ENCODE data around the gene ACTR1A.
"Not testable (repeated sequence)": the region's sequence is repeated elsewhere in the genome, so short reads cannot be mapped to it uniquely, and the experiment has no call there.

The ACTR1A gene

DNA sequence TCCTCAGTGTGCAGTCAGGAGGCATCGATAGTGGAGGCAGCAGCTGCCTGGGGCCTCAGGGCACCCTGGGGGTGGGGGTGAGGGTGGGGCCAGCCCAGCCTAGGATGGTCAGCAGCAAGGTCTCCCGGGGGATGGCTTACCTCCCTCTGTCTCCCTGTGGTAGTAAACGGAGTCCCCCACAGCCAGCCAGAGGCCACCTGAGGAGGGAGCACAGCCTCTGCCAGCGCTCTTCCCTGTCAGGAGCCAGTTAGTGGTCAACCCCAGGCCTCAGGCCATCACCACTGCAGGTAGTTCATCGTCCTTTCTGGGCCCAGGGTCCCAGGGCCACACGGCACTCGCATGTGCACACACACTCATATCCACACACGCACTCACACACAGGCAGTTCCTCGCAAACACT, 22.1 kb downstream of the ACTR1A start:
- no peak for DNase-seq

DNA sequence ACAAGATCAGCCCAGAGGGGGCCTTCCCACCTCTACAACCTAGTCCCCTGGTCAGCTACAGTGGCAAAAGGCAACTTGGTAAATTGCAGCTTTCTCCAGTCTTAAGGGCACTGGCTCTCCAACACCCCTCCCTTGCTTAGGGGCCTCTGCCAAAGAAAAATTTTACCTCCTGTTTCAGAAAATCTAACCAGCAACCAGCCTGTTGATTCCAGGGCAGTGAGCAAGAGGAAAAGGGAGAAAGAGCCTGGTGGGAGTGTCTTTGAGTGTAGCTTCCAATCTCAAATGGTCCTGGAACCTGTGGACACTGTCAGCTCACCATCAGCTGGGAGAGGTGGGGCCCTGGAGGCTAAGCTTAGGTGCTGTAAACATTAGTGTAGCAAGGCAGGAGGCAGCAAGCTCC, 22.9 kb downstream of the ACTR1A start:
- no peak for DNase-seq

DNA sequence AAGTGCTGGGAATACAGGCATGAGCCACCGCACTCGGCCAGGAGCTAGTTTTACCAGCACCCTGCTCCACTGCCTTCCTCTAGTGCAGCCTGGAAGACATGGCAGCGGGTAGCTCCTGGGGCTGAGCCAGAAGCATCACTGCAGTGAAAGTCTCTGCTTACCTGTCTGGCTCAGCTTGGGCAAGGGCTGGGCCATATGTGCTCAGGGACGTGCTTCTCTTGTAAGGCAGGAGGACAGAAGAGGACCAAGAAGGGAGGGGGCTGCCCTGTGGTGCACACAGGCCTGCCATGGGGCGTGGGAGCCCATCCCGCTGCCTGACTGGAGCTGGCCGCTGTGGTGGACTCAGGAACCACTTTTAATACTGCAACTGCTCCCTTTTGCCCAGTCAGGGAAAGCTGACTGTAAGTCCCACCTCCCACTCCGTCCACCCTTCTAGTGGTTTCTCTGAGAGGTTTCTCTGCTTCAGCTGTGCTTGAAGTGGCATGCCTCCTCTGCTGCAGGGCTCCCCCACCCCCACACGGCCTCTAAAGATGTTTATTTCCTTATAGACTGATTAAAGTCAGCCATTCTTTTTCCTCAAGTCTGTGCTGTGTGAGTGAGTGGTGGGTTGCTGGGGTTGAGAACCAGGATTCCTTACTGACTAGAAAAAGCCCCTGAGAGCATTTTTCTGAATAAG, 25.9 kb downstream of the ACTR1A start:
- DNase-seq = no peak

DNA sequence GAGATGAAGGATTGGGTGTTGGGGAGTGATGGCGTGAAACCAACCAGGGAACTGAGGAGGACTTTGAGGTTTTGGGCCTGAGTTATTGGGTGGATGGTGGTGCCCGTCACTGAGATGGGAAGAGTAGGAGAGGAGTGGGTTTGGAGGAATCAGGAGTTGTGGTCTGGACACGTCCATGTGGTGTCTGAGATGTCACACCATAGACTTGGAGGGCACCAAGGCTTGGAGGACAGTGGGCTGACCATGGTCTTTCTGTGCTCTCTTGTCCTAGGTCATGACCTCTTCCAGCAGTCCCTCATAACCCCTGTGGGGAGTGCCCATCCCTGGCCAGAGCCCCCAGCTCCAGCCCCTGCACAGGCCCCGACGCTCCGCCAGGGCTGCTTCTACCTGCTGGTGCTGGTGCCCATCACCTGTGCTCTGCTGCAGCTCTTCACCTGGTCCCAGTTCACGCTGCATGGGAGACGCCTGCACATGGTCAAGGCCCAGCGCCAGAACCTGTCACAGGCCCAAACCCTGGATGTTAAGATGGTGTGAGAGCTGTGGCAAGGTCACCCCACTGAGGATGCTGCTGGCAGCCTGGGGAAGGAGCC, 27.0 kb downstream of the ACTR1A start:
- DNase-seq = no peak

DNA sequence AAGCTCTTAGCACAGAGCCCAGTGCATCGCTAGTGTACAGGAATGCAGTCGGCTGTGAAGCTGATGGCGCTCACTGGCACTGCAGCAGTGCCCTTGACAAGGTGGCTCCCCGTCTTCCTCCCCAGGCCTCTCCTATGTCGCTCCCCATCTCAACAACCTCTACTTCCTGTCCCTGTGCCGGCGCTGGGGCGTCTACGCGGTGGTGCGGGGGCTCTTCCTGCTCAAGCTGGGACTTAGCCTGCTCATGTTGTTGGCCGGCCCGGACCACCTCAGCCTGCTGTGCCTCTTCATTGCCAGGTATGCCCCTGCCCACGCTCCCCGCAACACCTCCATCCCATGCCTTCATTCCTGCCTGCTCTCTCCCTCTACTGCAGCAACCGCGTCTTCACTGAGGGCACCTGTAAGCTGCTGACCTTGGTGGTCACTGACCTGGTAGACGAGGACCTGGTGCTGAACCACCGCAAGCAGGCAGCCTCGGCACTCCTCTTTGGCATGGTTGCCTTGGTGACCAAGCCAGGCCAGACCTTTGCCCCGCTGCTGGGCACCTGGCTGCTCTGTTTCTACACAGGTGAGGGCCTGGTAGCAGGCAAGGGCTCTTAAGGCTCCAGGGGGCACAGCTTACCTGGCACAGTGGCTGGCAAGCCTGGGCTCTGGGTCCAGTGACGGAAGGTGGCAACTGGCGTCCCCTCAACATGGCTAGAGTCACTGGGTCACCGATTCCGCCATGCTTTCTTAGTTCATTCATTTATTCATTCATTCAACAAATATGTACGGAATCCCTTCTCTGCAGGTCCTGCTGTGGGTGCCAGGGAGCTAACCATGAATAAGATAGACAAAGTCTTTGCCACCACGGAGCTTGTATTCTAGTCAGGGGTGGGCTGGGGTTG, 28.8 kb downstream of the ACTR1A start:
- peak; percentile 26 for DNase-seq

DNA sequence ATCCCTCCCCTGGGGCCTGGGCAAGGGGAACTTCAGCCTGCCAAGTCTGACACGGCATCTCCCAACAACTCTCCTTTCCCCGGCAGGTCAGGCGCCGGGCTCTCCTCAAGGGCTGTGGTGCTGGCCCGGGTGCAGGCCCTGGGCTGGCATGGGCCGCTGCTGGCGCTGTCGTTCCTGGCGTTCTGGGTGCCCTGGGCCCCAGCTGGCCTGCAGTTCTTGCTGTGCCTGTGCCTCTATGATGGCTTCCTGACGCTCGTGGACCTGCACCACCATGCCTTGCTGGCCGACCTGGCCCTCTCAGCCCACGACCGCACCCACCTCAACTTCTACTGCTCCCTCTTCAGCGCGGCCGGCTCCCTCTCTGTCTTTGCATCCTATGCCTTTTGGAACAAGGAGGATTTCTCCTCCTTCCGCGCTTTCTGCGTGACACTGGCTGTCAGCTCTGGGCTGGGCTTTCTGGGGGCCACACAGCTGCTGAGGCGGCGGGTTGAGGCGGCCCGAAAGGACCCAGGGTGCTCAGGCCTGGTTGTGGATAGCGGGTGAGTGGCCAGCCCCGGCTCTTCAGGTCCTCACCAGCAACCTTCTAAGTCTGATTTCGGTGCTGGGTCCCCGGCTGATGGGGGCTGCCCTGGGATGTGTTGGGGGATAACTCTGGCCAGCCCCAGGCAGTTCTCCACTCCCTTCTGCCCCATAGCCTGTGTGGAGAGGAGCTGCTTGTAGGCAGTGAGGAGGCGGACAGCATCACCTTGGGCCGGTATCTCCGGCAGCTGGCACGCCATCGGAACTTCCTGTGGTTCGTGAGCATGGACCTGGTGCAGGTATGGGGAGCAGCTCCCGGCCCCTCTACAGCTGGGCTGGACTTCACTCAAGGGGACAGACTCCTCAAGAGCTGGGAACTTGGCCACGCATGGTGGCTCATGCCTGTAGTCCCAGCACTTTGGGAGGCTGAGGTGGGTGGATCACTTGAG, 31.6 kb downstream of the ACTR1A start:
- DNase-seq = no peak

DNA sequence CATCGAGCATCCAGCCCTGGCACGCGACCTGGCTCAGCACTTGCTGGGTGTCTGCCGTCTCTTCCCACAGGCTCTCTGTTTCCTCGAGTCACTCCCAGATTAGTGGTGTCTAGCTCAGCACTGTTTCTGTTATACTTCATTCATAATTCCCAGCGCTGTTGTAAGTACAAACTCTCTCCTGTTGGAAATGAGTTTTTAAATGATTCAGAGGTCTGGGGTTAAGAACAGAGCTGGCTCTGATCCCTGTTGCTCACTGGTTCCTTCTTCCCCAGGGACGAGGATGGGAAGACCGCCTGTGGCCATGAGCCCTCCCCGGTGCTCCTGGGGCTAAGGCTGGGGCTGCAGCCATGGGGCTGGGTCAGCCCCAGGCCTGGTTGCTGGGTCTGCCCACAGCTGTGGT, 33.8 kb downstream of the ACTR1A start:
- DNase-seq = no peak

DNA sequence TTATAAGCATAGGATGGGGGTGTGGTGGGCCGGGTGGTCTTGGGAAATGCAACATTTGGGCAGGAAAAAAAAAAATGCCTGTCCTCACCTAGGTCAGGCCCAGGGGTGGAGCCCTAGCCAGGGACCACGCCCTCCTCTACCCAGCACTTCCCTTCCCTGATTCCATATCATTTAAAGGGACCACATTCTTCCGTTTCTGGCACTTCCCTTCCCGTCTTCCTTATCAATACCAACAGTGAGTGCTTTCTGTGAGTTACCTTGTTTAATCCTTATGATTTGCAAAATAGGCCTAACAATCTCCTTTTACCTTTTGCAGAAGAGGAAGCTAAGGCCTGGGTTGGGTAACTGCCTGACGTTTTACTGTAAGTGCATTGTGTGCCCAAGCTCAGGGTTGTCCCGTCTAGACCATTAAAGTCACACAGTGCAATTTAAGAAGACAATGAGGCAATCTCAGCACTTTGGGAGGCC, 34.5 kb downstream of the ACTR1A start:
- no peak for DNase-seq

DNA sequence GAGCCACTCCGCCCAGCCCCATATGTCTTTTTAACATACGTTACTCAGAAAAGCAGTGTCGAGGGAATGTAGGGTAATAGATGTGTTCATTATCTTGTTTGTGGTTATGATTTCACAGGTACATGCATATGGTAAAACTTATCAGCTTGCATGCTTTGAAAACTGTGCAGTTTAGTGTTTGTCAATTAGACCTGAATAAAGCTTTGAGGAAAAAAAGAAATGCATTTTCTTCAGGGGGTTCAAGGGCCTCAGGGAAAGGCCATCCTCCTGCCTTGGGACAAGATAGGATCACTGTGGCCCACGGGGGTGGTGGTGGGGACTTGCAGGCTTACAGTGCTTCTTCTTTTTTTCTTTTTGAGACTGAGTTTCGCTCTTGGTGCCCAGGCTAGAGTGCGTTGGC, 35.2 kb downstream of the ACTR1A start:
- no peak for DNase-seq

DNA sequence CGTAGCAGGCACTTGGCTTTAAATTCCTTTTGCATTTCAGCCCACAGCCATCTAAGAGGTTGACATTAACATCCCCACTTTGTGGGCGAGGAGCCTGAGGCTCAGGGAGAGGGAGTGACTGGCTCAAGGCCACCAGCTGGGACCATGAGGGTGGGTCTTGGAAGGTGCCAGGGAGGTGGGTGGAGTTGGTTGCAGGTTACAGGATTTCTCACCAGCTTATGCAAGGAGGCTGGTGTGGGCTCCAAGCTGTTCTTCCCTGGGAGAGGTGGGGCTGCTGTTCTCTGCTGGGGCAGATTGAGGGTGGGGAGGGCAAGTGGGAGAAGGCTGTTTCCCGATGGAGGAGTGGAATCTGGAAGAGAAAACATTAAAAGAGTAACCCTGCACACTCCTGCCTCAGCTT, 37.0 kb downstream of the ACTR1A start:
- no peak for DNase-seq

DNA sequence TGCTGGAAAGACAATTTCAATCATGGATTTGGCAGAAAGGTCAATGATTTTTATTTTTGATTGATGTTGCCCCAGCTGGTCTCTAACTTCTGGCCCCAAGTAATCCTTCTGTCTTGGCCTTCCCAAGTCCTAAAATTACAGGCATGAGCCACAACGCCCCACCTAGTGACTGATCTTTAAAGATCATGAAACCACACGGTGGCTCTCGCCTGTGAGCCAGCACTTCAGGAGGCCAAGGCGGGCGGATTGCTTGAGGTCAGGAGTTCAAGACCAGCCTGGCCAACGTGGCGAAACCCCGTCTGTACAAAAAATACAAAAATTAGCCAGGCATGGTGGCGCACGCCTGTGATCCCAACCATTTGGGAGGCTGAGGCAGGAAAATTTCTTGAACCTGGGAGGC, 38.5 kb downstream of the ACTR1A start:
- no peak for DNase-seq

DNA sequence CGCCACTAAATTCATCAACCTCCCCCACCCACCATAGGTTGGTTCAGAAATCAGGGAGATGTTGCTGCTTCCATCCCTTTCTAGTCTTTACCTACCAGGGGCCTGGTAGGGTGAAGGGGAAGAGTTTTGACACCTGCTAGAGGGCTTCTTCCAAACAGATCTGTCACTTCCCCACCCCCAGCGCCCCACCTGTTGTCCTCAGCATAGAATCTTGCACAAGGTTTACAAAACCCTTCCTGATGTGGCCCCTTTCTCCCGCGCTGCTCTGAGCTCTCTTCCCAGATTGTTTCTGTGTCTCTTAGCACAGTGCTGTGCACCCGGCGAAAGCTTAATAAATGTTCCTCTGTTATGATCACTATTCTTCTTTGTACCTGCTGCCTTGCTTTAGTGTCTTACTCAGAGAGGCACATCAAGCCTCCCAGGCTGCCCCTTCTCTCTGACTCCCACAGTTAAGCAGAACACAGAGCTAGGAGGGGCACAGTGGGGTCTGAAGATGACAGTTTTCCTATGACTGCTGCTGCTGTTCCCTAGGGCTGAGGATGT, 39.9 kb downstream of the ACTR1A start:
- DNase-seq = no peak

DNA sequence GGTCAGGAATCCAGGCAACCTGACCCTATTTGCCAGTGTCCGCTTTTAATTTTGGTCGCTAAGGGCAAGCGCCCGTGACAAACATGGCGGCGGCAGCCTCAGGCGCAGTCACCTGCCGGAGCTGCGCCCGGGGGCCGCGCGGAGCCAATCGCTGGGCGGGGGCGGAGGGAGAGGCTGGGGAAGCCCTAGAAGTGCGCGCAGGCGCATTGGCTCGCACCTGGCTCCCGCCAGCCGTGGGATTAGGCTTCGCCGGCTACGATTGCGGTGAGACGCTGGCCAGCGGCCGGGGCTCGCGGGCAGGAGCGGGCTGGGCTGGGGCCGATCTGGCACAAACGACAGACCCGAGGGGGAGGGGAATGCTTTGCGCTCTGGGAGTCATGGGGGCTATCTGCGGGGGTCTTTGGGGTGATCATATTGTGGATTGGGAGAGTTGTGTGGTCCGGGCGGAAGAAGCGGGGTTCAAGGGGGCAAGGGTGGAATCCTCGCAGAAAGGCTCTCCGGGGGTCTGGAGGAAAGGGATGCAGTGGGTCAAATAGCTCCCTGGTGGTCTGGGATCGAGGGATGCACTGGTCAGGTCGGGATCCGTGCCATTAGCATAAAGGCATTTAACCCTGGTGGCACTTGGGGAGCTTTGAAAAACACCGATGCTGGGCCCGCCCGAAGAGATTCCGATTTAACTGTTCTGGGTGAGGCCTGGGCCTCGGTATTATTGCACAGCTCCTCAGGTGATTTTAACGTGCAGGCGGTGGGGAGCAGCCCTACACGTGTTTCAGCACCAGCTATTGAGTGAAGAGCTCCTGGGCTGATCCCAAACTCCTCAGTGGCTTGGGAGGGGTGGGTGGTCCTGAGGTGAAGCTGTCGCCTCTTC, 41.1 kb downstream of the ACTR1A start:
- DNase-seq = peak; percentile 93

DNA sequence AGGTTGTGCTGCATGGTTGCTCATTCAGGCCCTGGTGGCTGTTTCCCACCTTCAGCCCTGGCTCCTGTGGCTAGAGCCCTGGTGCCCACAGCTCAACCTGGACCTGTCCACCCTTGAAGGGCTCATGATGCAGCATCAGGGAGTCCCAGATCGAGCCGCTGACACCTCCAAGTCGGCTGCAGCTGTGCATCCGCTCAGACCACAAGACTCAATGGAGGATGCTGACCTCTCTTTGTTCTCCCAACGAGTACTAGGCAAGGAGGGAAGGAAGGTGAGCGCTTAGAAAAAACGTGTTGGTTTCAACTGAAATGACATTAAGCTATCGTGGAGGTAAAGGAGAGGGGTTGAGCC, 41.7 kb downstream of the ACTR1A start:
- no peak for DNase-seq

DNA sequence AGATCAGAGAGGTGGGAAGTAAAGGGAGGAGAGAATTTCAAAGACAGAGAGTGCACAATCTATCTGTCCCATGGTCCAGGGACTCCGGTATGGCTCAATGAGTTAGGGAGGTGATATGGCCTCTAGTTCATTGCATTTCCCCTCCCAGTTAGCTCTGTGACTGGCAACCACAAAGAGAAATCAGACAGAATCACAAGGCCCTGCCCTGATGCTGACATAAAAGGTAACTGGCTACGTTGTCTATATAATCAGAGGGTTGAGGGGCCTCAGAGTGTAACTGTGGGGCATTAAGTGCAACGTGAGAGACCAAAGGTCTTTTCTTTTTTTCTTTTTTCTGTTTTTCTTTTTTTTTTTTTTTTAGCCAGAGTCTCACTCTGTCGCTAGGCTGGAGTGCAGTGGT, 43.9 kb downstream of the ACTR1A start:
- no peak for DNase-seq

DNA sequence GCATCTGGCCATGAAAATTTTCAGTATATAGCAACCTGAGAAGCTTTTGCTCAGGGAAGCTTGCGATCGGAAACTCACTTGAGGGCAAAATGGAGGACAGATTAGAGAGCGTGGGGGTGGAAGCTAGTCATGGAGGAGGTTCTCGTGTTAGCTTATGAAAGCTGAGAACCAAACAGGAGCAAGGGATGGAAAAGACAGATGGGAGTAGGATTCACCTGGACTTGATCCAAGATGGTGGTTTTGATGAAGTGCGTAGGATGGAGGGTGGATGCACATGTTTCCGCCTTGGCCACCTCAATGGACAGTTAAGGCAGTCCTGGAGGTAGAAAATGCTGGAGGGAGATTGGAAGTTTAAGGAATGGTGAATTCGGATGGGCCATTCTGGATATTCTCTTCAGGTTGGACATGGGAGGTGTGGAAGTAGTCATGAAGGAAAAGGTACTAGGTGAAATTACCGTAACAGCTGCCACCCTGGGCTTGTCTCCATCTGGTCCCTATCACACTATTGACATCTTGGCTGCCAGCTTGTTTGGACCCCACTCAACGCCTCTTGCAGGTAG, 44.8 kb downstream of the ACTR1A start:
- no peak for DNase-seq

DNA sequence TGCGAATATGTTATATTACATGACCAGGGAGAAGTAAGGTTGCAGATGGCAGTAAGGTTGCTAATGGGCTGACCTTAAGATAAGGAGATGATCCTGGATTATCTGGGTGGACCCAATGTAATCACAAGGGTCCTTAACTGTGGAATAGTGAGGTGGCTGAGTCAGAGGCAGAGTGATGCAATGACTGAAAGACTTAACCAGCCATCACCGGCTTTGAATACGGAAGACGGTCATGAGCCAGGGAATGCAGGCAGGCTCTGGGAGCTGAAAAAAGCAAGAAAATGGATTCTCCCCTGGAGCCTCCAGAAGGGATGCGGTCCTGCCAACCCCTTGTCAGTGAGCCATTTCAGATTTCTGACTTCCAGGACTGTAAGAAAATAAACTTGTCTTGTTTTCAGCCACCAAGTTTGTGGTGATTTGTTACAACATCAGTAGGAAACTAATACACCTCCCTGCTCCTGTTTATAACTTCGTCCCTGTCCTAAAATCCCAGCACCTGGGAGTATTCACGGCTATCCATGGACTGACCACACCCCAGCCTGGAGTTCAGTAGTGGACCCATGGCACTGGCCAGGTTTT, 46.5 kb downstream of the ACTR1A start:
- DNase-seq = no peak

DNA sequence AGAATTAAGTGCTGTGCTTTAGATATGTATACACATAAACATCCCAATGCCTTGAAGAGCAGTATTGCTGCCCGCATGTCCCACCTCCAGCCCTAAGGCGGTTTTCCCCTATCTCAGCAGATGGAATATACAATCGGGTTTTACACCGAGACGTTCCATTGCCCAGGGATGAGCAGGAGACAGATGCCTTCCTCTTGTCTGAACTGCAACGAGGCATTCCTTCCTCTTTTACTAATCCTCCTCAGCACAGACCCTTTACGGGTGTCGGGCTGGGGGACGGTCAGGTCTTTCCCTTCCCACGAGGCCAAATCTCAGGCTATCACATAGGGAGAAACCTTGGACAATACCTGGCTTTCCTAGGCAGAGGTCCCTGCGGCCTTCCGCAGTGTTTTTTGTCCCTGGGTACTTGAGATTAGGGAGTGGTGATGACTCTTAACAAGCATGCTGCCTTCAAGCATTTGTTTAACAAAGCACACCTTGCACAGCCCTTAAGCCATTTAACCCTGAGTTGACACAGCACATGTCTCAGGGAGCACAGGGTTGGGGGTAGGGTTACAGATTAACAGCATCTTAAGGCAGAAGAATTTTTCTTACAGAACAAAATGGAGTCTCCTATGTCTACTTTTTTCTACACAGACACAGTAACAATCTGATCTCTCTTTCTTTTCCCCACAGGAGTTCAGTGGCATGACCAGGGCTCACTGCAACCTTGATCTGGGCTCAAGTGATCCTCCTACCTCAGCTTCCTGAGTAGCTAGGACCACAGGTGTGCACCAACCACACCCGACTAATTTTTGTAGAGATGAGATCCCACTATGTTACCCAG, 47.6 kb downstream of the ACTR1A start:
- not testable (repeated sequence) for DNase-seq

DNA sequence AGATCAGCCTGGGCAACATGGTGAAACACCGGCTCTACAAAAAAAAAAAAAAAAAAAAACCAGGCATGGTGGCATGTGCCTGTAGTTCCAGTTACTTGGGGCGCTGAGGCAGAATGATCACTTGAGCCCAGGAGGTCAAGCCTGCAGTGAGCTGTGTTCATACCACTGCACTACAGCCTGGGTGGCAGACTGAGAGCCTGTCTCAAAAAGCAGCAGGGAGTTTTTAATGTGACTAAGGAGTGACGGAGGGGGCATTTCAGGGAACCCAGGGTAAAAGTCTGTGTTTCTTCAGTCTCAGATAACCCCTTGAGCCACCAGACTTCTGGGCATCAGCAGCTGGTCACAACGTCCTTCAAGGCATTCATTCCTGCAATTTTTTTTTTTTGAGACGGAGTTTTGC, 49.0 kb downstream of the ACTR1A start:
- no peak for DNase-seq
